Skin of body (tissue), 3 donors: ENCODE measurements around the gene VPS36. TPM values are rescaled to one million over a fixed set of nuclear protein-coding genes. Genes with fewer than 3 reads are reported as not detected.
A peak's percentile ranks its signal among the peaks of the same experiment; 100 is the strongest.
"Not testable (repeated sequence)": the region's sequence is repeated elsewhere in the genome, so short reads cannot be mapped to it uniquely, and the experiment has no call there.

Source experiments
- DNase-seq: peaks from one replicate; lab custom pipeline; 2025; lab: John Stamatoyannopoulos, UW
- small RNA-seq: library from RNA; depleted of rRNA; stranded (forward); fragments of <200 nt; gene quantifications from one replicate; pipeline ENCODE3, GENCODE V24; 2014; ENCODE audit warnings: low replicate concordance
- total RNA-seq: library from RNA; depleted of rRNA; stranded (reverse); fragments of >200 nt; gene quantifications from one replicate; pipeline ENCODE4 v1.2.3, GENCODE V29; 2014

VPS36 gene
- total RNA-seq, 1 donor from 2014 or later = 76.0 TPM

DNA sequence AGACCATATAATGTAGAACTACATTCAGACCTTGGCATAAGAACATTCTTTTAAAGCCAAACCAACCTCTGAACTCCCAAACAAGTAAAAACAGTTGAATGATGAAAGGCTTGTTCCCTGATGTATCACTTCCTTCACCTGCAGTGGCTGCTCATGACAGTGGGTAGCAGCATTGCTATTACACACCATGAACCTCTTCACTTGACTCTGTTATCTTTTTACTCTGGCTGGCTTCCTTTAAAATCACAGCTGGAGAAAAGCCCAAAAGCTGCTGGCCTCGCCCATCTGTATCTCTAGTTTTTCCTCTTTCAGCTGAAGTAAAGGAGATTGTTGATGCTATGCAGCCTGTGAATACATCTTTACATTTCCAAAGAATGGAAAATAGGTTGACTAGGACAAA lies 67.1 kb downstream of the VPS36 start:
- DNase-seq = no peak

DNA sequence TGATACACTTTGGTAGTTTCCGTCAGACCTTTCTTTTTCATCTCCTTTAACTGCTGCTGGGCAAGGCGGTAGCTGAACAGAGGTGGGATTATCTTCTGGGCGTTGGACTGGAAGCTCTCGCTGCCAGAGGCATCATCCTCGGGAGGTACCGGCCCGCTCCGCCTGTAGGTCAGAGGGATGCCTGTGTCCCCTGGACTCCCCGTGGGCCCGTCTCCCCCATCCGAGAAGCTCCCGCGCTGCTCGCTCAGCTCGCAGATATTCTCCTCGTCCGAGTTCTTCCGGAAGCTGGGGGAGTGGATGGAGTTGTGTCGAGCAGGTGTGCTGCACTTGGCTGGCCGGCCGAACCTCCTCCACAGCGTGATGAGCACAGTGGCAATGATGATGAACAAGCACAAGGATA lies 72.1 kb downstream of the VPS36 start:
- no peak for DNase-seq

DNA sequence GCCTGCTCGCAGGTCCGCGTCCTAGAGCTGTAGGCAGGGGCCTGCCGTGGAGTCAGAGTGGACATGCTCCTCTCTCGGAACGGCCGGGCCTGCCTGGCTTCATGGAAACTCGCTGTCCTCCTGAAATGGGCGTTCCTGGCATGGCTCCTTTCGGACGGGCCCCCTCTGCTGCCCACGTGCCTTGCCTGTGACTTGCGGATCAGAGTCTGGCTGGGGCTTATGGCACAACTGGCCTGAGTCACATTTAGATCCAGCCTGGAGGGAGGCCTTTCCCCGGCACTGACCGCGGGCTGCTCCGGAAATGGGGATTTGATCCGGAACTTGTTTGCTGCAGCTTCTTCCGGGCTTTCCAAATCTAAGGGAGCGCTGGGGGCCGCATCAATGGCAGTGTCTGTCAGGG lies 72.5 kb downstream of the VPS36 start:
- no peak for DNase-seq

DNA sequence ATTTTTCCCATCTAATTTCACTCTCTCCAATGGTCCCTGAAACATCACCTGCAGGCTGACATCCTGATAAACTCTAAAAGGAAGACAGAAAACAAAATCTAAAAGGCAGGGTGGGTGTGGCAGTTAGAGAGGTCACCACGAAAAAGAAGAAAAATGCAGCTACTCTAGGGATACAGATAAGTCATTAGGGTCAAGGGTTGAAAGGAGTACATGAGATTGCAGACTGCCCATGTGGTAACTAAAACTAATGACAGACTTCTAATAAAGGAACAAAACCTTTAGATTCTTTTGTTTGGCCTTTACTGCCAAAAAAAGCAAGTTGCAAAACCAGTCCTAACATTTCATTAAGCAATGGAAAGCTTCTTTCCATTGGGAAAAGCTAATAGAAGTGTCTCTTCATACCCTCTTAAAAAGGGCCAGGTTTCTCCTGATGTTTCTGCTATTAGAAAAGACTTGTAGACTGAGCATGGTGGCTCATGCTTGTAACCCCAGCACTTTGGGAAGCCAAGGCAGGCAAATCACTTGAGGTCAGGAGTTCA lies 75.5 kb downstream of the VPS36 start:
- DNase-seq = no peak

DNA sequence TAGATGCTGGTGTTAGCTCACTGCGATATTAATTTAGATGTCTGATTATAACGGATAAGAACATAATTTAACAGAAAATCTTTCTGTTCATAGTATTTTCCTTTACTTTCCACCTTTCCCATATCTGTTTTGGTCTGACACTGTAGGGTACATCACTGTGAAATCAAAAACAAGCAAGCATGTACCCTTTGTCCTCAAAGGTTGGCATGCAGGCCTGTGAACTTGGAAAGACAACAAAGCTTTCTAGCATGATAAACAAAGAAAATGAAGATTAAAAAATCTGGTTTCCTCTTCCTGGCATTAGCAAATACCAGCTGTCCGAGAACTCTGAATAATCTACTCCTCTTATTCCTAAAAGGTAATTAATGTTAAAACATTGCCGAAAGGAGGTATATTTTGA lies 76.0 kb downstream of the VPS36 start:
- no peak for DNase-seq

DNA sequence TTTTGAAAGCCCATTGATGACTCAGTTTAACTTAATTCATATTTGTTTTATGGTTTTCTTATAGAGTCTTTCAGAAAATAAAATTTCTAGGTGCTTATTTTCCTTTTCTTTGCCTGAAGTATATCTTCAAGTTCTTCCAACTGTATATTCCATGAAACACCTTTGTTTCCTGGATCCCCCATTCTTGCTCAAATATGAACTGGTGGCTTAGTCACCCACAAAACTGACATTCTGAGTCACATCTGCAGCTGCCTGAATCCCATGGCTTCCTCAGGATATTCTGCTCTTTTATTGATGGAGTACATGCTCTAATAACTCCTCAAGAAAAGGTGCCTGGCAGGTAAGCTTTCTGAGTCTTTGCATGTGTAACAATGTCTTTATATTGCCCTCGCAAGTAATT lies 77.2 kb downstream of the VPS36 start:
- DNase-seq = not testable (repeated sequence)

DNA sequence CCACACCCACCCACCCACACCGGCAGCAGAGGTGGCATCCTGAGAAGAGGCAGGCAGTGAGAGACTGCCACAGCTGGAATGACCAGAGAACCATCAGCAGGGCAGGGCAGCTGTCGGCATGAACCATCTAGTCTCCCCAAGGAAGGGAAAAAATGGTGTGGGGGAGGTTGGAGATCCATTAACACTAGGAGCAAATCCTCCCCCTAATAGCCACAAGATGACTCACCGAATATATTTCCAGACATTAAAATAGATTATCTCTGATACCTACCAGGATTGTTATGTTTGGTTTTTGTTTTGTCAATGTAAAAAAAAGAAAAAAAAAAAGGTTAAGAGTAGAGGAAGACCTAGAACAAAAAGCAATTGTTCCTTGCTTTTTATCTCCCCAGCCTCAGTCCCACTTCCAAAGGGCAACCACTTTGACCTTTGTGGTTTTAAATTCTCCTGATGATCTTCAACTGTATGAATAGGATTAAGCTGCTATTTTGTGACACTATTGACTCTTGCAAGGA lies 78.6 kb downstream of the VPS36 start:
- DNase-seq = no peak

DNA sequence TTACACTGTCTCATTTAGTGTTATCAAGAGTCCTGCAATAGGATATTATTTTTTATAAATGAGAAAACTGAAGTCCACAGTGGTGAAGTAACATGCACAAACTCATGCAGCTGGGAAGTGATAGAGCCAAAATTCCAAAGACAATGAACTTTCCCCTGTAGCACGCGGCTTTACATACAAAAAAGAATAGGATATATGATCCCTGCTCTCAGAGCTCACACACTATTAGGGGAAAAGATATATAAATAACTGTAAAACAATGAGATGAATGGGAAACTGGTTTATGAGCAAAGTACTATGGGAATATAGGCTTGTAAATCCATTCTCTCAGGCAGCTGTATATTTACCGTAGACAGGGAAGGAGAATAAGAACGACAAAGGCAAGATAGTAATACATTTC lies 84.1 kb downstream of the VPS36 start:
- DNase-seq = peak; percentile 68

Small RNAs within 50 kb of the gene (small RNA-seq; reads per million reads assigned to genes)
- not detected for gene RNY4P24

Other genes starting within 250 kb of the VPS36 start
- 11.3 TPM for gene THSD1, start 44.5 kb downstream of the VPS36 start, total RNA-seq
- 26.0 TPM for gene CKAP2, start 4.8 kb upstream of the VPS36 start, total RNA-seq
- gene HNRNPA1L2, start 191.8 kb upstream of the VPS36 start, total RNA-seq = 5.0 TPM
- gene SUGT1, start 202.2 kb upstream of the VPS36 start, total RNA-seq = 26.7 TPM